Muscle layer of colon (tissue), 2 donors: ENCODE results near the gene ENTPD6.
"Not testable (repeated sequence)": the region's sequence is repeated elsewhere in the genome, so short reads cannot be mapped to it uniquely, and the experiment has no call there.

Source experiments
- H3K27ac ChIP-seq: one replicate; pipeline ENCODE4 v1.7.0; 2013; ENCODE audit warnings: low read depth, mild to moderate bottlenecking, low read length, moderate library complexity
- H3K27me3 ChIP-seq, 2 donors: one replicate each; pipeline ENCODE4 v1.7.0; 2013; ENCODE audit warnings: low read length in 2 of 2, mild to moderate bottlenecking in 2 of 2; ENCODE audit not compliant: insufficient read depth in 2 of 2, control insufficient read depth in 1 of 2
- H3K36me3 ChIP-seq: one replicate; pipeline ENCODE4 v1.7.0; 2013; ENCODE audit warnings: mild to moderate bottlenecking, low read length; ENCODE audit not compliant: insufficient read depth
- H3K4me1 ChIP-seq: one replicate; pipeline ENCODE4 v1.7.0; 2013; ENCODE audit warnings: mild to moderate bottlenecking, low read length; ENCODE audit not compliant: insufficient read depth
- H3K4me3 ChIP-seq, 2 donors: one replicate each; pipeline ENCODE4 v1.7.0; 2013; ENCODE audit warnings: low read length in 2 of 2, low read depth in 1 of 2, mild to moderate bottlenecking in 1 of 2, moderate library complexity in 1 of 2
- H3K9ac ChIP-seq: one replicate; pipeline ENCODE4 v1.7.0; 2013; ENCODE audit warnings: low read length
- H3K9me3 ChIP-seq: one replicate; pipeline ENCODE4 v1.7.0; 2013; ENCODE audit warnings: mild to moderate bottlenecking, low read length
- donor health status: abdominal sarcoma.
- donor health status: Adenocarcinoma of cecum.

Gene ENTPD6

DNA sequence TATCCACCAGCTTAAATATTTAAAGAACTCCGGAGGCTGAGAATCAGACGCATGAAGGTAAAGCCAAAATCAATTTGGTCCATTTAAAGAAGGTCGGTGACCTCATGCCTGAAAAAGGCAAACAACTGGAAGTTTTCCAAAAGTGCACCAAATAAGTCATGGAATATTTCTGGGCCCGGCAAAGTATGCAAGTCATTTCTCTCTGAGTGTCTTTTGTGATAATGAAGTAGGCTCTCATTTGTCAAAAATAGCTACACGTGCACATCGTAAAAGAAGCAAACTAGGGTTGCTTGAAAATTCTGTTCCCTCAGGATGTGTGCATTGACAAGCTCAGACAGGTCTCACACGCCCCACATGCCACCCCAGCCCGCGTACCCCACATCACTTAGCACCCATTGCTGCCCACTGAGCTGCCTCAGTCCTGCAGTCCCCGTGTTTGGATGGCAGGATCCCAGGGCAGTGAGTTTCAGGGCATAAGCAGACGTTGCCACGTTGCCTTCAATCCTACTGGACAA is 31.9 kb downstream of the ENTPD6 start:
- H3K9ac ChIP-seq, result peak overlapping the region; percentile 12
- no peaks in the 10 kb centered on the region for H3K36me3 ChIP-seq
- H3K27me3 ChIP-seq, result no peaks in the 10 kb centered on the region
- H3K9me3 ChIP-seq, result no peaks in the 10 kb centered on the region
- peak overlapping the region; percentile 76 for H3K27ac ChIP-seq
- no peak overlapping the region for H3K4me3 ChIP-seq
- peaks cover 31% of the 10 kb centered on the region for H3K4me1 ChIP-seq

- Histone ChIP-seq H3K9ac (no peak overlapping the region), H3K36me3 (no peaks in the 10 kb centered on the region), H3K9me3 (no peaks in the 10 kb centered on the region), H3K27ac (peak overlapping the region; percentile 27), H3K4me1 (peaks cover 31% of the 10 kb centered on the region), H3K27me3 (no peaks in the 10 kb centered on the region), H3K4me3 (no peak overlapping the region)
Observed at GRCh38 chr20:25229486-25230165, 34.1 kb downstream of the ENTPD6 start.

DNA sequence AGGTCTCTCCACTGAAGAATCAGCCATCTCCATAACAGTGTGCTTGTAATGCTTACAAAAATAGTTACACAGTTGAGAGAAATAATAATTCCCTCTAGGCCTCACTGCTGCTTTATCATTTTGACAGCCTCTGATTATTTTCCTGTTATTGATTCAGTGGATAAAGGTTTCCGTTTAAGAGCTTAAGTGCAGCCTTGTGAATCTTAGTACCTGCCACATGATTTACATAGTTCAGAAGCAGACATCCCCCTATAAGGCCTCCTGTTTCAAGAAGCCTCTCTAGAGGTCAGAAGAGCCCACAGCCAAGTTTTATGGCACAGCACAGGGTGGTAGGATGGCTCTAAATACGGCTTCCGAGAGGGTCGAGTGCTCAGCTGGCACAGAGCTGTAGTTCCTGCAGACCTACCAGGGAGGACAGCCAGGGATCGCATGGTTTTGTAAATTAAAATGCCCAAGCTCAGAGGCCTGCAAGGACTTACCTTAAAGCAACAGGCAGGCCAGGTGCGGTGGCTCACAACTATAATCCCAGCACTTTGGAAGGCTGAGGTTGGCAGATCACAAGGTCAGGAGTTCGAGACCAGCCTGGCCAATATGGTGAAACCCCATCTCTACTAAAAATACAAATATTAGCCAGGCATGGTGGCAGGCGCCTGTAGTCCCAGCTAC is 34.8 kb downstream of the ENTPD6 start:
- Histone ChIP-seq H3K27ac (peak overlapping the region; percentile 27), H3K4me3 (no peak overlapping the region), H3K9ac (no peak overlapping the region), H3K9me3 (no peaks in the 10 kb centered on the region), H3K27me3 (no peaks in the 10 kb centered on the region), H3K4me1 (peaks cover 31% of the 10 kb centered on the region), H3K36me3 (no peaks in the 10 kb centered on the region)

GRCh38 chr20:25233016-25233772 is 37.7 kb downstream of the ENTPD6 start:
- Histone ChIP-seq H3K9ac (no peak overlapping the region), H3K4me1 (peaks cover 15% of the 10 kb centered on the region), H3K4me3 (no peak overlapping the region), H3K27ac (no peak overlapping the region), H3K9me3 (no peaks in the 10 kb centered on the region), H3K36me3 (no peaks in the 10 kb centered on the region), H3K27me3 (no peaks in the 10 kb centered on the region)

DNA sequence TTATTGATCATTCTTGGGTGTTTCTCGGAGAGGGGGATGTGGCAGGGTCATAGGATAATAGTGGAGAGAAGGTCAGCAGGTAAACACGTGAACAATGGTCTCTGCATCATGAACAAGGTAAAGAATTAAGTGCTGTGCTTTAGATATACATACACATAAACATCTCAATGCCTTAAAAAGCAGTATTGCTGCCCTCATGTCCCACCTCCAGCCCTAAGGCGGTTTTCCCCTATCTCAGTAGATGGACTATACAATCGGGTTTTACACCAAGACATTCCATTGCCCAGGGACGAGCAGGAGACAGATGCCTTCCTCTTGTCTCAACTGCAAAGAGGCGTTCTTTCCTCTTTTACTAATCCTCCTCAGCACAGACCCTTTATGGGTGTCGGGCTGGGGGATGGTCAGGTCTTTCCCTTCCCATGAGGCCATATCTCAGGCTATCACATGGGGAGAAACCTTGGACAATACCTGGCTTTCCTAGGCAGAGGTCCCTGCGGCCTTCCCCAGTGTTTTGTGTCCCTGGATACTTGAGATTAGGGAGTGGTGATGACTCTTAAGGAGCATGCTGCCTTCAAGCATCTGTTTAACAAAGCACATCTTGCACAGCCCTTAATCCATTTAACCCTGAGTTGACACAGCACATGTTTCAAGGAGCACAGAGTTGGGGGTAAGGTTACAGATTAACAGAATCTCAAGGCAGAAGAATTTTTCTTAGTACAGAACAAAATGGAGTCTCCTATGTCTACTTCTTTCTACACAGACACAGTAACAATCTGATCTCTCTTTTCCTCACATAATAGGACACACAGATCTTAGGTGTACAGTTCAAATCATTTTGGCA is 38.7 kb downstream of the ENTPD6 start:
- not testable (repeated sequence) for H3K9ac ChIP-seq

GRCh38 chr20:25236450-25237304 is 41.2 kb downstream of the ENTPD6 start:
- no peaks in the 10 kb centered on the region for H3K27me3 ChIP-seq
- no peaks in the 10 kb centered on the region for H3K36me3 ChIP-seq
- no peak overlapping the region for H3K9ac ChIP-seq
- no peaks in the 10 kb centered on the region for H3K9me3 ChIP-seq
- no peak overlapping the region for H3K4me3 ChIP-seq
- no peak overlapping the region for H3K27ac ChIP-seq
- H3K4me1 ChIP-seq, result no peaks in the 10 kb centered on the region

More for the DNA sequence above, 38.7 kb downstream of the ENTPD6 start:
- peaks cover 15% of the 10 kb centered on the region for H3K4me1 ChIP-seq
- H3K27ac ChIP-seq, H3K9me3 ChIP-seq, H3K4me3 ChIP-seq, H3K27me3 ChIP-seq, H3K36me3 ChIP-seq: not testable (repeated sequence)

DNA sequence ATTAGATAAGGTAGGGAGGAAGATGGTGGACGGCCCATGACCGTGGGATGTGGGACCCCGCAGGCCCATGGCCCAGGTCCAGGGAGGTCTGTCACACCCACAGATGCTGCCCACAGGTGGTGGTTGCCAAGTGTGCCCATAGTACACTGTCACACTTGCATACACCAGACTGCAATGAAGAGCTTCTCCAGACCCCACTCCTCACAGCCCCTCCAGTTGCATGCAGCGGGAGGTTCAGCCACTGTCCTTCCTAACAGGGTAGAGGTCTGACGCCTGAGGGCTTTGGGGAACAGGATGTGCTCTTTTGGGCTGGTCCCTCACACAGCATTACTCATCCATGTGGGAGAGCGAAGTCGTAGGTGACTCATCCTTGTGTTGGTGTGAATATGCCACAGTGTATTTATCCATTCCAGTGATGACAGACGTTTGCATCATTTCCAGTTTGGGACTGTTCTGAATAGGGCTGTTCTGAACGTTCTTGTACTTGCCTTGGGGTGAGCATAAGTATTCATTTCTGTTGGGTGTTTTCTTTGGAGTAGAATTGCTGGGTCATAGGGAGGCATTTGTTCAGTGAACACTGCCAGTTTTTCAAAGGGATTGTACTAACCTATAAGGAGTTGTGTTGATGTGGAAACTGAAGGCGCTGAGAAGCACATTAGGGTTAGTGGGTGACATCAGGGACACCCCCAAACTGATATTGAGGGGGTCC is 42.3 kb downstream of the ENTPD6 start:
- Histone ChIP-seq H3K4me1 (no peaks in the 10 kb centered on the region), H3K4me3 (no peak overlapping the region), H3K27ac (no peak overlapping the region), H3K27me3 (no peaks in the 10 kb centered on the region), H3K9ac (no peak overlapping the region), H3K9me3 (no peaks in the 10 kb centered on the region), H3K36me3 (no peaks in the 10 kb centered on the region)

DNA sequence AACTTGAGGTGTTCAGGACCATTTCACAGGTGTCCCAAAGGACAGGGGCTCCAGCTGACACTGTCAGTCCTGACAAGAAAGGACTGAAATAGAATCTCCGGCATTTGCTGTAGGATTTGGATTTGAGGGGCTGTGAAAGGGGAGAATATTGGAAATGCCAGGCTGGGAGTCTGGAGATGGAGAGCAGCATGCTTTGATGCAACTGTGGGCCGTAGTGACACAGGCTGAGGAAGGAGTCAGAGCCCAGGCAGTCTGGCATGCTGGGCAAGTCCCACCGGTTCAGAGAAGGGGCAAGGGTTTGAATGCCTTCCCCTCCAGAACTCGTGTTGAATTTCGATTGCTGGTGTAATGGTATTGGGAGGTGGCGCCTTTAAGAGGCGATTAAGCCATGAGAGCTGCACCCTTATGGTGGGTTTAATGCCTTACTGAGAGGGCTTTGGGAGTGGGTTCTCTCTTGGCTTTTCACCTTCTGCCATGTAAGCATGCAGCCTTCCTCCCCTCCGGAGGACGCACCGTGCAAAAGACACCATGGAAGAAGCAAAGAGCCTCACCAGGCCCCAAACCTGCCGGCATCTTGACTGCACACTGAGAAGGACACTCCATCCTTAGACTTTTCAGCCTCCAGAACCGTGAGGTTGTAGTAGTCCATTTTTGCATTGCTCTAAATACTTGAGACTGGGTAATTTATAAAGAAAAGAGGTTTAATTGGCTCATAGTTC is 43.0 kb downstream of the ENTPD6 start:
- Histone ChIP-seq H3K4me1 (no peaks in the 10 kb centered on the region), H3K9ac (no peak overlapping the region), H3K27ac (no peak overlapping the region), H3K27me3 (no peaks in the 10 kb centered on the region), H3K36me3 (no peaks in the 10 kb centered on the region), H3K9me3 (no peaks in the 10 kb centered on the region), H3K4me3 (no peak overlapping the region)

DNA sequence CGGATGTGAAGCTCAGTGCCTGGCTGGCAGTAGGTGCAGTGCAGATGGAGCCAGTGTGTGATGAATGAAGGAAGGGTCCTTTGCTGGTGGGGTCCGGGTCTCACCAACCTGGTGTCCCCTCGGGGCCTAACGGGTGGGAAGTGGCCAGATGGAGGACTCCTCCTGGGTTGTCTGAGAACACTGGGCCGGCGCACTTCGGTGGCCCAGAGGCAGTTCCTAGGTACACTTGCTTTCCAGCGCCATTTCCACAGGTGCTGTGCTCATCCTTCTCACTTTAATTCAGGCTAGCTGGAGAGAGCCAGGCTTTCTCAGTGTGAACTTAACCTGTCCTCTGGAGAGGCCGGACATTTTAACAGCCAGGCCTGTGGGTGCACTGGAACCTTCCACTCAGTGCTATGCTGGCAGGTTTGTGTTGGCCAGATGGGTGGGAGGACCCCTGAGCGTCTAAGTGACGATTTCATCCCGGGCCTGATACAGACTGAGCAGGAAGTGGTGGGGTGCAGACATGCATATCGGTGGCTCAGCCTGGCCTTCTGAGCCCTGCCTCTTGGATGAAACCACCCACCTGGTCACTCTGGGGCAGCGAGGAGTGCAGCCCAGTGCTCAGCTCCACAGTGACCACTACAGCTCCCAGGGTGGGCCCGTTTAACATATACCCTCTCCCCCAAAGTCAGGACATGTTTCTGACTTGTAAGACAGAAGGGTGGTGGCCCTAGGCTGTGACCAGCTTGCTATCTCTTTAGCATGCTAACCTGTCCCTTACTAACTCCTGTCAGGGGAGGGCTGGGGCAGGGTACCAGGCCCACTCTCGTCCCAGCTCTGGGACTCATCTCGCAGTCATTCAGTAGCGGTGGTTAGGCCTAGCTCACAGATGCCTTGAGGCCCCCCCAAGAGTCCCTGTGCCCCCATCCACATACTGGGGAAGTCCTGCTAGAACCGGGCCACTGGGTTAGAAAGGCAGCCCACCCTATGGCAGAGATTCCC is 44.2 kb downstream of the ENTPD6 start:
- H3K27me3 ChIP-seq, result no peaks in the 10 kb centered on the region
- H3K9ac ChIP-seq, result no peak overlapping the region
- H3K9me3 ChIP-seq, result no peaks in the 10 kb centered on the region
- no peaks in the 10 kb centered on the region for H3K36me3 ChIP-seq
- no peaks in the 10 kb centered on the region for H3K4me1 ChIP-seq
- no peak overlapping the region for H3K4me3 ChIP-seq
- no peak overlapping the region for H3K27ac ChIP-seq
